ENCODE results near the gene CLCF1.

Gene CLCF1

DNA sequence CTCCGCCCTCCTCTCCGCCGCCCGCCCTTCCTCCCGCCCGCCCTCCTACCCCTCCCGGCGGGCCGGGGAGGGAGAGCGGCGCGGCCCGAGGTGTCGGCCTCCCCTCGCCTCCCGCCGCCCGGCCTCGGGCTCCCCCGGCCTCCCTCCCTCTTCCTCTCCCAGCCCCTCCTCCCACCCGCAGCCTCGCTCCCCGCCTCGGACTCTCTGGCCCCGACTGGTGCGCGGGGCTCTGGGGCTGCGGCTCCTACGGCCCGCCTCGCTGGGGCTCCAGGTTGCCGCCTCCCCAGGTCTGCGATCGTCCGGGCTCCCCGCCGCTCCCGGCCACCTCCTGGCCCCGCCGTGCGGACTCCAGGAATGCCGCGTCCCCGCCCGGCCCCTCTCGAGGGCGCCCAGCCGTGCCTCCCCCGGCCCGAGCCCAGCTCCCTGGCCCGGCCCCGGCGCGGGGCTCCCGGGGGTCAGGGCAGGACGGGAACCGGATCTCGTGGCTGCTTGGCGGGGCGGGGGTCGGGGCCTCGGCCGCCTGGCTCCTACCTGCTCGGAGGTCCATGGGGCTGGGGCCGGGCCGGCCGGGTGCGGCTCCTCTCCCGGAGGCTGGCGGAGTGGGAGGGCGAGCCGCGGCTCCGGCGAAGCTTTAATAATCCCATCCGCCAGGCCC lies at the start of gene CLCF1:
Gene CLCF1 (minus strand): TSS at position 606 of the 655 bp plus-strand sequence. CDS start 59 bp downstream, at position 547.
- DNase-seq: no peak

DNA sequence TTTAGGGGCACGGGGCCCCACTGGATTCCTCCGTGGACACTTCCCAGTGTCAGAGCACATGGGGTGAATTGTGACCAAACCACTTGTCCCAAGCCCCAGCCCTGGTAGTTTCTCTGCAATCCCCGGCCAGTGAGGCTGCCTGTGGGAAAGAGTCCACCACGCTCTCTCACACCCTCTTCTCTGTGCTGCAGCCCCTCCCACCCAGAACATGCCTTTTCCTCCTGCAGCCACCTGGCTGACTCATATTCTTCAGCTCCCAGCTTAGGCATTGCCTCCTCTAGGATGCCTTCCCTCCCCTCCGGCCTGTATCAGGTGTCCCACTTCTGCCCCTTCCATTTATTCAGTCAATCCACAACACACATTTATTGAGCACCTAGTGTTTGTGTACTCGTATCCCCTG lies 49.5 kb upstream of the CLCF1 start:
- DNase-seq: no peak

DNA sequence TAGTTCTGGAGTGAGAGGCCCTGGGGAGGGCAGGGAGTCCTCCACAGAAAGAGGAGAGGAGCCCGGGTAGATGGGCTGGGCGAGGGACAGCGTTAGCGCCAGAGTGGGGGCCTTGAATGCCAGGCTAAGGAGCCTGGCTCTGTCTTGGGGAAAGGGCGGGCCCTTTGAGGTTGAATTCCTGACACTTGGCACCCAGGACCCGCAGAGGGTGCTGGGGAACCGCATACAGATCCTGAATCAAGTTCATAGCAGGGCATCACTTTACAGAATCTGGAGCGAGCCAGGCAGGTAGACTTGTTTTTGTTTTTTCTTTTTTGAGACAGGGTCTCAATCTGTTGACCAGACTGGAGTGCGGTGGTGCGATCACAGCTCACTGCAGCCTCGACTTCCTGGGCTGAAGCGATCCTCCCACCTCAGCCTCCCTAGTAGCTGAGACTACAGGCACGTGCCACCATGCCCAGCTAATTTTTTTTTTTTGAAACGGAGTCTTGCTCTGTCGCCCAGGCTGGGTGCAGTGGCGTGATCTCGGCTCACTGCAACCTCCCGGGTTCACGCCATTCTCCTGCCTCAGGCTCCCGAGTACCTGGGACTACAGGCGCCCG lies 48.1 kb upstream of the CLCF1 start:
- DNase-seq: no peak

DNA sequence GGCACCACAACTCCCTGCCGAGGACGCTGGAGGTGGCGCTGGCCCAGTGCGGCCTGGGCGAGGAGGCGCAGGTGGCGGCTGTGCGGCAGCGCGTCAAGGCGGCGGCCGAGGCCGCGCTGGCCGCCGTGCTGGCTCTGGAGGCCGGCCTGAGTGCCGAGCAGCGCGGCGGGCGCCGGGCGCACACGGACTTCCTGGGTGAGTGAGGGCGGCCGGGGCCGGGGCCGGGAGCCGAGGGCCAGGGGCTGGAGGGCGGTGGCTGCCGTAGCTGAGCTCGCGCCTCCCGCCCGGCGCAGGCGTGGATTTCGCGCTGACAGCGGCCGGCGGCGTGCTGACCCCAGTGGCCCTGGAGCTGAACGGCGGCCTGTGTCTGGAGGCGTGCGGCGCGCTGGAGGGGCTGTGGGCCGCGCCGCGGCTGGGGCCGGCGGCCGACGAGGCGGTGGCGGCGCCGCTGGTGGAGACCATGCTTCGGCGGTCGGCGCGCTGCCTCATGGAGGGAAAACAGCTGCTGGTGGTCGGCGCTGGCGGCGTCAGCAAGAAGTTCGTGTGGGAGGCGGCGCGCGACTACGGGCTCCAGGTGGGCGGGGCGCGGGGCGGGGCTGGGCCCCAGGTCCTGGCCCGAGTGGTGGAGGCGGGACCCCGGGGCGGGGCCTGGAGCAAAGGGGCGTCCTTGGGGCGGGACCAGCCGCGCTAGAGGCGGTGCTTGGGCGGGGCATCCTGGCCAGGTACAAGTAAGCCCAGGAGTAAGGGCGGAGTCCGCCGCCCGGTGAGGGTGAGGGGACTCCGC lies 47.4 kb upstream of the CLCF1 start:
- peak; percentile 71 to 88 for DNase-seq

DNA sequence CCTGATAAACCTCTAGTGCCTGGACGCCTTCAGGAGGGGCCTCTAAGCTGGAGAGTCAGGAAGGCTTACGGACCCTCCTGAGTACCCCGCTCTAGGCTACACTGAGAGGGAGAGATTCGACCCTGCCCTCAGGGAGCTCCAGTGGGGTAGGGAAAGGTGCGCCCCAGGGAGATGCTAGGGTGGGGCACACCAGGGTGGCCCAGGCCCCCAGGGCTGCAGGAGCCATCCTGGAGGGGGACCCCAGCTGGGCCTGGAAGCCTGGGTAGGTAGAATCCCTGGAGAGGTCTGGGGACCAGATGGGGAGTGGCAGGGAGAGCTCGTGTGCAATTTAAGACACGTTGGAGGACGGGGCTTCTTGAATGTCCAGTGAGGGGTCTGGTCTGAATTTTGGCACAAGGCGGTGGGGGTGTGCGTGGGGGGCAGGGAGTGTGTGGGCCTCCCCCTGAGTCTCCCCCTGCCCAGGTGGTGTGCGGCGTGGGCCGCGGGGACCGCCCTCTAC lies 46.8 kb upstream of the CLCF1 start:
- no peak for DNase-seq

DNA sequence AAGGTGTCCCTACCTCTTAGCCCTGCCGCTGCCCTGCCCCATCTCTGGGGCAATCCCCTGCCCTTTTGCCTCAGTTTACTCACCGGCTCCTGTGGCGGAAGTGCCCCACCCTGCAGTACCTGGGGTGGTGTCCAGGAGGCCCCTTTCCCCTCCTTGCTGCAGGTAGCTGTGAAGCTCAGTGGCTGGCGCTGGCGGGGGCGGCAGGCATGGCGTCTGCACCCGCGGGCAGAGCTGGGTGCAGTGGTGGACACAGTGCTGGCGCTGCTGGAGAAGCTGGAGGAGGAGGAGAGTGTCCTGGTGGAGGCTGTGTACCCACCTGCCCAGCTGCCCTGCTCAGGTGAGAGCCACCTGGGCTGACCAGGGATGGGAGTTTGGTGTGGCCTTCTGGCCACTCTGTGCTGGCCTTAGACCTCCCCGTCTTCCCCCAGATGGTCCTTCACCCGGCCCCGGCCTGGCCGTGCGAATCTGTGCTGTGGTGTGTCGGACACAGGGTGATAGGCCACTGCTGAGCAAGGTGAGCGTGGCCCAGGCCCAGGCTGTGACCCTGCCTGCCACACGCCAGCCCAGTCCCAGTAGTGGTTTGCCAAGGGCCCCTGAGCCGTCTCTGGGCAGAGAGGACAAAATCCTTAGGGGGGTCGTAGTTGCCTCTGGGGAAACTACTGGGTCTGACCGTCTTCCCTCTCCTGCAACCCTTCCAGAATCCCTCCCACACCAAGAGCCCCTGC lies 46.1 kb upstream of the CLCF1 start:
- no peak for DNase-seq

DNA sequence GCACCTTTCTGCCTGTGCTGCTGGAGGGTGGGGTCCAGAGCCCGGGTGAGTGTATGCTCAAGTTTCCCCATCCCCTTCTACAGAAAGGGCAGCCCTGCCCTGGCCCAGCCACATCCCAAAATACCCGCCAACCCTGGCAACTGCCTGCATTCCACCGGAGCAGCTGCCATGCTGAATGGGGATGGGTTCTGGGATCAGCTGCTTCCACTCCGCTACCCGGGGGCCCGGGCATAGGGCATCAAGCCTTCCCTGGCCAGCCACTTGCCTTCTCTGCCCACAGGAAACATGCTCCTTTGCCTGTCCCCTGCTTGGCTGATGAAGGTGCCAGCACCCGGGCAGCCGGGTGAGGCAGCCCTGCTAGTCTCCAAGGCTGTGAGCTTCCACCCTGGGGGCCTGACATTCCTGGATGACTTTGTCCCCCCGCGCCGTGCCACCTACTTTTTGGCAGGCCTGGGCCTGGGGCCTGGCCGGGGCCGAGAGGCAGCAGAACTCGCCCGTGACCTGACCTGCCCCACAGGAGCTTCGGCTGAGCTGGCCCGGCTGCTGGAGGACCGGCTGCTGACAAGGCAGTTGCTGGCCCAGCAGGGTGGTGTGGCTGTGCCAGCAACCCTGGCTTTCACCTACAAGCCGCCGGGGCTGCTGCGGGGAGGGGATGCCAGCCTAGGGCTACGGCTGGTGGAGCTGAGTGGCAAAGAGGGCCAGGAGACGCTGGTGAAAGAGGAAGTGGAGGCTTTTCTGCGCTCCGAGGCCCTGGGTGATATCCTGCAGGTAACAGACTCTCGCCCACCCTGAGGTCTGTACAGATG lies 45.3 kb upstream of the CLCF1 start:
- no peak for DNase-seq

DNA sequence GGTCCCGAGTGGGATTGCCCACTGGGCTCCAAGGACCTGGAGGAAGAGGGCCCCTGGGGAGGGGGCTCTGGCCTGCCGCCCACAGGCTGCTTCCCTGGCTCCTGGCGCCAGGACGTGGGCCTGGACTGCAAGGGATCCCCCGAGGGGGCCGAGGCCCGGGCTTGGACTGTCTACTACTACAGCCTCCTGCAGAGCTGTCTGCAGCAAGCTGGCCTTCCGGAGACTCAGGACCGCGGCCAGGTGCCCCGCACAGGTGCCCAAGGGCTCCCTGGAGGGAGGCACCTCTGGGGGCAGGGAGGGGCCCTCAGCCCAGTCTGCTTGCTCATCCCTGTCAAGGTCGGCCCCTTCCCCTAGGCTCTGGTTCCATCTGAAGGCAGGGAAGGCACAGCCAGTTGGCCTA lies 44.0 kb upstream of the CLCF1 start:
- no peak for DNase-seq

DNA sequence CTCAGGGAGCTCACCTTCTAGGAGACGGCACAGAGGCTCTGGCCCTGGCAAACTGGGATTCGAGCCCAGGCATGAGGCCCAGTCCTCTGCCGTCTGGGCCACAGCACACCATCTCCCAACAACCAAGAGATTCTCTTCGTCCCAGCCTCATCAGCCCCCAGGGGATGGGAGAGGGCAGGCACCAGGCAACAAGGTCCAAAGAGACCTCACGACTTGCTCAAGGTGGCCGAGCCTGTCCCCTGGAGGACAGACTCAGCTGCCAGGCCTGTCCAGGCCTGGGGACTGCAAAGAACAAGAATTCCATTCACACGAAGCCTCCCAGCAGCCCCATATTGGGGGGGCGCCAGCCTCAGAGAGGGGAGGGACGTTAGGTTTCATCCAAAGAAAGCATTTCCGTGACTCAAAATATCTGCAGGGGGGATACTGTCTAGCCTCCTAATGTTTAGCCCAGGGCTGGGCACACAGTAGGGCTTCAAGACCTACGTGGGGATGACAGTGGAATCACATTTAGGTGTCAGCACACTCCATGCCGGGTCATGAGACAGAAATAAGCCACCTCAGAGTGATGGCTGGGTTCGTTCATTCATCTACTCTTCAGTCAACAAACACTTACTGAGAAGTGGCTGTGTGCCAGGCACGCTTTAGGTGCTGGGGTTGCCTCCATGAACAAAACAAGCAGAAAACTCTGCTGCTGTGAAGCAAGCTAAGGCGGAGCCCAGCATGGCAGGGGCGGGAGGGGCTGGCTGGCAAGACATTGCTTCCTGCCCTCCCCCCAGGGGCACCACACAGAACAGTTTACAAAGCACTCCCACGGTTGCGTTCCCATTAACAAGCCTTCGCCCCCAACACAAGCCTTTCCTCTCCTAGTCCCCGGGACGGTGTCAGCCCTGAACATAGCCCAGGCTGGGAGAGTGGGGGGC lies 43.3 kb upstream of the CLCF1 start:
- peak in 1 of 2 experiments; percentile 20 for DNase-seq

DNA sequence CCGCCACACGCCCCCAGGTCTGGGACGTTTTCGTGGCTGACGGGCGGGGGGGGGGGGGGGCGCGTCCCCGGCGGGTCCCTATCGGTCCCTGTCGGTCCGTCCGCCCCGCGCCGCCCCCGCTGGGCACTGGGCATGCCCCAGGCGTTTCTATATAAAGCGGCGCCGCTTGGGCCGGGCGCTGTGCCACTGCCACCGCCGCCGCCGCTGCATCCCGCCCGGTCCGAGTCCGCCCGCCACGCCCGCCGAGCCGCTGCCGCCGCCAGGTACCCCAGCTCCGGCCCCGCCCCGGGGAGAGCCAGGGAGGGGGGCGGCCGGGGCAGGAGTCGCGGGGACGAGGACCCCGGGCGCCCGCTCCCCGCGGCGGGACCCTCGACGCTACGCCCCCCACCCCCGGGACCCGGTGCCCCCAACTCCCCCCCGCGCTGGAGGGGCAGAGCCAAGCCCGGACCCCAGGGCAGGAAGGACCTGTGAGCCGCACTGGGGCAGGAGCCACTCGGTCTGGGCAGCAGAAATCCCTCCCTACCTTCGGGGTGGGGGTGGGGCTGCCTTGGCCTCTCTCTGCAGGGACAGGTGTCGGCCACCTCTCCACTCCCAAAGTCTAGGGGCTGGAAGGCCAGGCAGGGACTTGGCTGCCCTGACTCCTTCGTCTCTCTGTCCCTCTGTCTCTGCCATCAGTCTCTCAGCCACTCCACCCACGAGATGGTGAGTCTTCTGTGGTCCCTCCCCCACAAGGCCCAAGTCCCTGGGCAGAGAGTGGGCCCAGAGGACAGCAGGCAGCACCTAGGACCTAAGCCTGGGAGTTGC lies 42.3 kb upstream of the CLCF1 start, which contains the start of gene CARNS1:
Gene CARNS1 (plus strand): TSS at position 178 of the 804 bp plus-strand sequence. CDS start 522 bp downstream, at position 700.
- DNase-seq: no peak

DNA sequence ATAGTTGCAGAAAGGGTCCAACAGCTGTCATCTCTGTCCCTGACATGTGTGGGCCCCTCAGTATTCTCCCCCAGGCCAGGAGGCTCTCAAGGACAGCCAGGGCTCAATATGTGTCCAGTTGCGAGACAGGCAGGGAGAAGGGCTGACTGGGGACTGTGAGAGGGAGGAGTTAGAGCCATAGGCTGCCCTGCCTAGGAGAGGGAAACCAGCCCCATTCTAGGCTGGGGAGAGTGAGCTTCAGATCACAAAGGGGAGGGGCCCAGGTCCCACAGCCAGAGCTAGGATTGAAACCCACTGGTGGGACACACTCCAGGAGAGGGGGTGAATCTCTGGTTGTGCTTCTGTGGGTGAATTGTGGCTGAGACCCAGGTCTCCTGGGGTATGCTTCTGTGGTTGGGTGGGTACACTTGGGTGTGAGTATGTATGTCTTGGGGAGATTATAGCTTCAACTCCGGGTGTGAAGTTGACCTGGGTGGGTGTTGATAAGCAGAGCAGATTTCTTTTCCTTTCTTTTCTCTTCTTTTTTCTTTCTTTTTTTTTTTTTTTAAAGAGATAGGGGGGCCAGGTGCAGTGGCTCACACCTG lies 40.0 kb upstream of the CLCF1 start:
- DNase-seq: no peak

DNA sequence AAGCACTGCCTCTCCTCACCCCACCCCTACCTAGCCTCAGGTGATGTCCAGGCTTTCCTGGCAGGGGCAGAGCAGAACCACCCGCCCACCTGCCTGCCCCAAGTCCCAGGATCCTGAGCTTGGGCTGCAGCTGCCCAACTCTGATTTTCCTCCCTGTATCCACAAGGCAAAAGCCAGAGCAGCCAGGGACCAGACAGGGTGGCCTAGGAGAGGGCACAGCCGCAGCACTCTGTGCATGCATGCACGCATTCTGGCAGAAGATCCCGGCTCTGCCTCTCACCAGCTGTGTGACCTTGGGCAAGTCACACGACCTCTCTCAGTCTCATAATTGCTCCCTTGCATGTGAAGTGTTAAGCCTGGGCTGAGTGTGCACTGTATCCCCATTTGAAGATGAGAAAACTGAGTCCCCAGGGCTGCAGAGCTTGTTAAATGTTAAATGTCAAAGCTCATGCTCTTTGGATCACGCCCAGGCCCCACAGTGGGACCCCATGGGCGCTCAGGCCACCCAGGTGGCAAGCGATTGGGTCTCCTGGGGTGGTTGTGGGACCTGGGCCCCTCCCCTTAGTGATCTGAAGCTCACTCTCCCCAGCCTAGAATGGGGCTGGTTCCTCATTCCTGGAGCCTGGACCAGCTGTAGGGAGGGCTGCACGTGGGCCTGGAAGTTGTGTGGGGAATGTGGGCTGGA lies 39.2 kb upstream of the CLCF1 start:
- no peak for DNase-seq

DNA sequence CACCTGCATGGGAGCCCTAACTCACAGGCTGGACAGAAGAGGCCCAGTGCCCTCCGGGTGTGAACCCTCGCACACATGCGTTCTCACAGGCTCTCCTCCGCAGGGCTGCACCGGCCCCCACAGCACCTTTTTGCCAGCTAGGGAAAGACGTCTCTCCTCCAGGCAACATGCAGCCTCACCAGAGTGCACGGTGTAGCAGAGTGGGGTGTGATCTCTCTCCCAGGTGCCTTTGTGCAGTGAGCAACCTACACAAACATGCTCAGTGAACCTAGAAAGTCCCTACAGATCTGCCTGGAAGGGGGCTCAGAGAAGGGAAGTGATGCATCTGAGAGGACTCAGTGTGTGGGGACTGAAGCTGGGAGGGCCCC lies 38.4 kb upstream of the CLCF1 start:
- DNase-seq: no peak

DNA sequence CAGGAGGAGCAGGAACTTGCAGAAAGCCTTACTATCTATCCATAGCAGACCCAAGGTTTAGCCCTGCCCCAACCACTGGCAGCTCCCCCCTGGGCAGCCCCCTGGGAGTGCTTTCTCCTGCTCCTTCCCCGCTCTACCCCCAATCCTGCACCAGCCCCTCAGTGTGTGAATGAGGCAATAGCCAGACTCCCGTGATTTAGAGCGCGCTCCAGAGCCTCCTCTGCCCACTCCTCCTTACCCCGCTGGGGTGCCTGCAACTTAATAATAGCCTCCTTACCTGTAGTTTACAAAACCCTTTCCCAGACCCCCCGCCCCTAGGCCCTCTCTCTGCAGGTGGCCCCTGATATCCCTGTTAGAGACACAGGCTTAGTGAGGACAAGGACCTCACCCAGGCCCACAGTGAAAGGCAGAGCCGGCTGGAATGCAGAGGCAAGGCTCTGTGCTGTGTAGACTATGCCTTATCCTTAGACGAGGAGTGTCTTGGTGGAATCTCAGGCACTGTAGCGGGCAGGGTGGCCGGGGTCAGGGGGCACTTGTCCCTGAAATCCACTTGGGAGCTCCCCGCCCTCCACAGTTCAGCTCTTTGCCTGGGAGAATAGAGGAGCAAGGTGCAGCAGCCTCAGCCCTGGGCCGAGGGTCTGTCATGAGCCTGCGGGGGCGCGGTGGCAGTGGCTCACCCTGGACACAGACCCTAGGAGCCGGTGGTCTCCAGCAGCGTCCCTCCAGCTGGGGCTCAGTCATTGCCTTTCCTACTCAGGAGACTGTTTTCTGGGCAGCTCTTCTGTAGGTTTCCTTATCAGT lies 37.8 kb upstream of the CLCF1 start:
- DNase-seq: no peak

DNA sequence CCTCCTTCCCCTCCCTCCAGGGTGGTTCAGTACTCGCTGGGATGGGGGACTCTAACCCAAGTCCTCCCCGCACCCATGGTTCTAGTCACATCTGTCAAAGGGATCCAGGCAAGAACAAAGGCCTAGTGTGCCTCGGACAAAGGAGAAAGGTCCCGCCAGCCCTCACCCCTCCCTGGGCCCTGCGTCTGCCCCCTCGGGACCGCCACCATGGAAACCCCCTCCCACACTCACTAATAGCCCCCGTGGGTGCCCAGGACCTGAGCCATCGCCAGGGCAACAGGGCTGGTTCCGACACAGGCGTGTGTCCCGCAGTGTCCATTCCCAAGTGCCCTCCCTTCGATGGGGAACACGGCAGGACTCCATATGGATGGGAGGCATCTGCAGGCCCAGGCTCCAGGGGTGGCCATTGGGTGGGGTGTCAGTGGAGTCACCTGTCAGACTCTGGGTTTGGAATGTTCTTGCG lies 37.0 kb upstream of the CLCF1 start:
- no peak for DNase-seq

DNA sequence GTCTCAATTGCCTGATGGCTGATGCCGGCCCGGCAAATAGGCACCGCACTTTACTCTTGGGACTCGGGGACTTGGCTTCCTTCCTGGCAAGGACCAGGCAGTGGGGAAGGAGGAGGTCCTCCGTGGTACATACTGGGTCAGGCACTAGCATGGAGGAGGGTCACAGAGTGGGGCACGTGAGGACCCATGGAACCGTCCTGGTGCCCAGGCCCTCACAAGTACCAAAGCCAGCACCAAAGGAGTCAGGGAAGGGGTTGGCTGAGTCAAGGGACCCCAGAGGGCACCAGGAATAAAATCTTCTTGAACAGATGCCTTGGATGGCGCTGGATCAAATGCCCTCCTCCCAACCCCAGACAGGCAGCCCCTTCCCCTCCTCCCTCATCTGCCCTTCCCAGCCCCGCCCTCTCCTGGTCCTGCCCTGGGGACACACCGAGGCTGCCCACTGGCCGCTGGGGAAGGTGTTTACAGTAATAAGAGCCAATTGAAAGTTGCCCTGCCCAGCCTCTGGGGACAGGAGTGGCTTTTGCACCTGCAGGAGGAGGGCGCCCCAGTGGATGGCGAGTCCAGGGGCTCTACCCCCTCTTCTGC lies 36.5 kb upstream of the CLCF1 start:
- DNase-seq: no peak

DNA sequence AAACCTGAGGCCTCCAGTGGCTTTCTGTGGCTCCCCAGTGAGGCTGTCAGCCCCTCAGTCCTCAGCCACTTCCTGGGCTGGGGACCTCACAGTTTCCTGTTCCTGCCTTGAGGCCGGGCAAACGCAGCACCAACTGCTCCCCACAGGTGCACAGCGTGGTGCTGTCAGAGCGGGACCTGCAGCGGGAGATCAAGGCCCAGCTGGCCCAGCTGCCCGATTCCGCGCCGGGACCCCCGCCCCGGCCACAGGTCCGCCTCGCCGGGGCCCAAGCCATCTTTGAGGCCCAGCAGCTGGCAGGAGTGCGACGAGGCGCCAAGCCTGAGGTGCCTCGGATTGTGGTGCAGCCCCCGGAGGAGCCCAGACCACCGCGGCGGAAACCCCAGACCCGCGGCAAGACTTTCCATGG lies 35.9 kb upstream of the CLCF1 start:
- DNase-seq: no peak

Measured in SW 1271 (cell line).